Immature natural killer cell (primary cell): Measurements from ENCODE around the gene SLC39A5. TPM values are rescaled to one million over a fixed set of nuclear protein-coding genes. Genes with fewer than 3 reads are reported as not detected.

Experiments
- DNase-seq, 3 donors: peaks; one replicate each; pipeline ENCODE4 v3.0.0; 2022; ENCODE audit warnings: mixed read lengths in 1 of 3
- H3K27ac Mint-ChIP-seq, 6 donors: one replicate each; pipeline ENCODE4 v1.8.0; 2020; ENCODE audit warnings: mixed read lengths in 6 of 6, mild to moderate bottlenecking in 5 of 6, inconsistent platforms in 4 of 6, moderate library complexity in 3 of 6
- H3K27me3 Mint-ChIP-seq, 3 donors: one replicate each; pipeline ENCODE4 v1.8.0; 2020 to 2021; ENCODE audit warnings: low read depth in 3 of 3, mild to moderate bottlenecking in 3 of 3, mixed read lengths in 3 of 3, moderate library complexity in 3 of 3, inconsistent platforms in 1 of 3
- H3K36me3 Mint-ChIP-seq, 3 donors: one replicate each; pipeline ENCODE4 v1.8.0; 2020; ENCODE audit warnings: mixed read lengths in 3 of 3, inconsistent platforms in 2 of 3, mild to moderate bottlenecking in 2 of 3
- H3K4me1 Mint-ChIP-seq, 2 donors: one replicate each; pipeline ENCODE4 v1.8.0; 2020; ENCODE audit warnings: inconsistent platforms in 2 of 2, mild to moderate bottlenecking in 2 of 2, mixed read lengths in 2 of 2, moderate library complexity in 1 of 2
- H3K4me3 Mint-ChIP-seq, 5 donors: one replicate each; pipeline ENCODE4 v1.8.0; 2020; ENCODE audit warnings: mild to moderate bottlenecking in 5 of 5, mixed read lengths in 5 of 5, inconsistent platforms in 3 of 5, moderate library complexity in 3 of 5
- H3K9me3 Mint-ChIP-seq, 6 donors: one replicate each; pipeline ENCODE4 v1.8.0; 2020; ENCODE audit warnings: mild to moderate bottlenecking in 6 of 6, mixed read lengths in 6 of 6, inconsistent platforms in 4 of 6, moderate library complexity in 3 of 6
- polyA plus RNA-seq, 3 donors: library from polyadenylated mRNA; unstranded; fragments of 300-500 nt; fragmentation: Illumina TruSeq; gene quantifications; one replicate each; pipeline ENCODE4 v1.2.3, GENCODE V29; 2021

SLC39A5 gene
- polyA plus RNA-seq, 3 donors from 2014 or later: not detected

- no peak overlapping the region for H3K4me3 Mint-ChIP-seq
These were observed 31.0 kb upstream of the SLC39A5 start for GRCh38 chr12:56198836-56199235.

GRCh38 chr12:56202366-56202765 is 27.5 kb upstream of the SLC39A5 start:
- peak overlapping the region in 3 of 6 donors; percentile 1 to 57 (median 20) for H3K27ac Mint-ChIP-seq
- no peak for DNase-seq
- peaks cover 0 to 1% (median 0%) of the 10 kb centered on the region in 3 donors for H3K27me3 Mint-ChIP-seq
- H3K36me3 Mint-ChIP-seq: peaks cover 5 to 13% (median 10%) of the 10 kb centered on the region in 3 donors
- no peak overlapping the region for H3K4me3 Mint-ChIP-seq
- peaks cover 0 to 5% of the 10 kb centered on the region in 2 donors for H3K4me1 Mint-ChIP-seq
- H3K9me3 Mint-ChIP-seq: no peaks in the 10 kb centered on the region

More at GRCh38 chr12:56198836-56199235, 31.0 kb upstream of the SLC39A5 start:
- Mint-ChIP-seq H3K27ac (peak overlapping the region in 1 of 6 donors; percentile 17), H3K27me3 (peaks cover 0 to 1% (median 0%) of the 10 kb centered on the region in 3 donors), H3K9me3 (no peaks in the 10 kb centered on the region), H3K36me3 (peaks cover 0 to 4% (median 0%) of the 10 kb centered on the region in 3 donors), H3K4me1 (peaks cover 0 to 5% of the 10 kb centered on the region in 2 donors)
- no peak for DNase-seq

GRCh38 chr12:56202838-56203237 is 27.0 kb upstream of the SLC39A5 start:
- Mint-ChIP-seq H3K27ac (peak overlapping the region in 3 of 6 donors; percentile 1 to 37 (median 20)), H3K4me3 (no peak overlapping the region), H3K27me3 (peaks cover 0 to 1% (median 0%) of the 10 kb centered on the region in 3 donors), H3K36me3 (peaks cover 10 to 16% (median 15%) of the 10 kb centered on the region in 3 donors), H3K9me3 (no peaks in the 10 kb centered on the region), H3K4me1 (peaks cover 0 to 5% of the 10 kb centered on the region in 2 donors)
- no peak for DNase-seq

- no peak for DNase-seq
- Mint-ChIP-seq H3K27ac (peak overlapping the region in 2 of 6 donors; percentile 70 to 73), H3K4me3 (no peak overlapping the region), H3K9me3 (no peaks in the 10 kb centered on the region), H3K27me3 (no peaks in the 10 kb centered on the region), H3K36me3 (peaks cover 10 to 20% (median 16%) of the 10 kb centered on the region in 3 donors), H3K4me1 (peaks cover 0 to 5% of the 10 kb centered on the region in 2 donors)
These were observed 25.6 kb upstream of the SLC39A5 start for GRCh38 chr12:56204275-56204674.

GRCh38 chr12:56205445-56205844 is 24.4 kb upstream of the SLC39A5 start:
- no peaks in the 10 kb centered on the region for H3K27me3 Mint-ChIP-seq
- H3K4me1 Mint-ChIP-seq: peaks cover 0 to 5% of the 10 kb centered on the region in 2 donors
- peak overlapping the region in 1 of 6 donors; percentile 28 for H3K27ac Mint-ChIP-seq
- no peak overlapping the region for H3K4me3 Mint-ChIP-seq
- H3K9me3 Mint-ChIP-seq: no peaks in the 10 kb centered on the region
- peaks cover 10 to 28% (median 19%) of the 10 kb centered on the region in 3 donors for H3K36me3 Mint-ChIP-seq
- no peak for DNase-seq

- Mint-ChIP-seq H3K27me3 (no peaks in the 10 kb centered on the region), H3K36me3 (peaks cover 13 to 34% (median 23%) of the 10 kb centered on the region in 3 donors), H3K9me3 (no peaks in the 10 kb centered on the region), H3K4me1 (peaks cover 0 to 5% of the 10 kb centered on the region in 2 donors), H3K27ac (peak overlapping the region in 3 of 6 donors; percentile 25 to 53 (median 31)), H3K4me3 (no peak overlapping the region)
- DNase-seq: peak in 1 of 3 donors; percentile 29
These were observed 23.2 kb upstream of the SLC39A5 start for GRCh38 chr12:56206452-56207166.

GRCh38 chr12:56208006-56208405 is 21.8 kb upstream of the SLC39A5 start:
- Mint-ChIP-seq H3K27me3 (no peaks in the 10 kb centered on the region), H3K36me3 (peaks cover 19 to 42% (median 31%) of the 10 kb centered on the region in 3 donors), H3K9me3 (no peaks in the 10 kb centered on the region), H3K4me1 (no peaks in the 10 kb centered on the region), H3K27ac (no peak overlapping the region), H3K4me3 (no peak overlapping the region)
- no peak for DNase-seq

- Mint-ChIP-seq H3K4me3 (no peak overlapping the region), H3K36me3 (peaks cover 30 to 50% (median 32%) of the 10 kb centered on the region in 3 donors), H3K27me3 (peaks cover 0 to 2% (median 0%) of the 10 kb centered on the region in 3 donors), H3K4me1 (peaks cover 0 to 12% of the 10 kb centered on the region in 2 donors), H3K27ac (no peak overlapping the region), H3K9me3 (no peaks in the 10 kb centered on the region)
- DNase-seq: no peak
These were observed 17.5 kb upstream of the SLC39A5 start for GRCh38 chr12:56212361-56212760.

GRCh38 chr12:56213878-56214277 is 16.0 kb upstream of the SLC39A5 start:
- H3K27ac Mint-ChIP-seq: peak overlapping the region in 3 of 6 donors; percentile 21 to 62 (median 34)
- H3K4me1 Mint-ChIP-seq: peaks cover 0 to 12% of the 10 kb centered on the region in 2 donors
- H3K27me3 Mint-ChIP-seq: peaks cover 0 to 2% (median 0%) of the 10 kb centered on the region in 3 donors
- no peaks in the 10 kb centered on the region for H3K9me3 Mint-ChIP-seq
- no peak for DNase-seq
- H3K36me3 Mint-ChIP-seq: peaks cover 27 to 40% (median 27%) of the 10 kb centered on the region in 3 donors
- no peak overlapping the region for H3K4me3 Mint-ChIP-seq

- no peak overlapping the region for H3K4me3 Mint-ChIP-seq
These were observed 13.4 kb upstream of the SLC39A5 start for GRCh38 chr12:56216461-56216860.

GRCh38 chr12:56219840-56220239 is 10.0 kb upstream of the SLC39A5 start:
- DNase-seq: no peak
- H3K4me1 Mint-ChIP-seq: peaks cover 41 to 52% of the 10 kb centered on the region in 2 donors
- peak overlapping the region in 4 of 5 donors; percentile 46 to 72 (median 50) for H3K4me3 Mint-ChIP-seq
- no peaks in the 10 kb centered on the region for H3K9me3 Mint-ChIP-seq
- H3K27me3 Mint-ChIP-seq: peaks cover 0 to 11% (median 8%) of the 10 kb centered on the region in 3 donors
- H3K36me3 Mint-ChIP-seq: peaks cover 5 to 11% (median 9%) of the 10 kb centered on the region in 3 donors
- H3K27ac Mint-ChIP-seq: peak overlapping the region in 4 of 6 donors; percentile 45 to 99 (median 64)

More at GRCh38 chr12:56216461-56216860, 13.4 kb upstream of the SLC39A5 start:
- DNase-seq: no peak
- H3K27me3 Mint-ChIP-seq: peaks cover 0 to 3% (median 0%) of the 10 kb centered on the region in 3 donors
- peak overlapping the region in 2 of 6 donors; percentile 43 to 73 for H3K27ac Mint-ChIP-seq
- no peaks in the 10 kb centered on the region for H3K9me3 Mint-ChIP-seq
- H3K4me1 Mint-ChIP-seq: peaks cover 10 to 25% of the 10 kb centered on the region in 2 donors
- peaks cover 21 to 26% (median 24%) of the 10 kb centered on the region in 3 donors for H3K36me3 Mint-ChIP-seq

GRCh38 chr12:56220611-56221231 is 9.1 kb upstream of the SLC39A5 start:
- Mint-ChIP-seq H3K9me3 (no peaks in the 10 kb centered on the region), H3K4me3 (peak overlapping the region; percentile 93 to 99 (median 96)), H3K36me3 (peaks cover 0 to 6% (median 4%) of the 10 kb centered on the region in 3 donors), H3K27ac (peak overlapping the region; percentile 99 to 100 (median 100)), H3K27me3 (peaks cover 0 to 11% (median 6%) of the 10 kb centered on the region in 3 donors), H3K4me1 (peaks cover 50 to 57% of the 10 kb centered on the region in 2 donors)
- DNase-seq: no peak

- Mint-ChIP-seq H3K36me3 (peaks cover 0 to 5% (median 3%) of the 10 kb centered on the region in 3 donors), H3K4me1 (peaks cover 51 to 55% of the 10 kb centered on the region in 2 donors), H3K27ac (peak overlapping the region; percentile 99 to 100 (median 100)), H3K9me3 (no peaks in the 10 kb centered on the region), H3K27me3 (peaks cover 0 to 11% (median 6%) of the 10 kb centered on the region in 3 donors), H3K4me3 (peak overlapping the region; percentile 93 to 99 (median 96))
- no peak for DNase-seq
These were observed 8.6 kb upstream of the SLC39A5 start for GRCh38 chr12:56221232-56221756.
